GM13976 (cell line): ENCODE data around the gene VGLL4.
"Not testable (repeated sequence)": the region's sequence is repeated elsewhere in the genome, so short reads cannot be mapped to it uniquely, and the experiment has no call there.

ENCODE experiments used
- DNase-seq: peaks from one replicate; pipeline ENCODE4 v3.0.0; 2012; ENCODE audit warnings: low spot score
- CTCF ChIP-seq: IDR thresholded peaks from 2 replicates; pipeline ENCODE4 v1.5.1; 2012; ENCODE audit warnings: borderline replicate concordance, mild to moderate bottlenecking; ENCODE audit not compliant: insufficient read depth; ENCODE audit errors: extremely low read depth, missing control alignments, control extremely low read depth
- in situ Hi-C: fragments of 300-500 bp; cut with MboI; formaldehyde crosslinking; loops from one replicate; pipeline ENCODE4 v1.12.0; 2022; ENCODE audit warnings: low sequenced_read_pairs, mixed read lengths, inconsistent platforms; ENCODE audit not compliant: unreplicated experiment

VGLL4 gene

GRCh38 chr3:11530153-11530721, 113.5 kb downstream of the VGLL4 start:
- in situ Hi-C loops = no loop called here
- DNase-seq = no peak
- no peak for TF ChIP-seq CTCF

- in situ Hi-C loops = no loop called here
- no peak for DNase-seq
- TF ChIP-seq CTCF = no peak
These were observed 114.4 kb downstream of the VGLL4 start for GRCh38 chr3:11529281-11529680.

- DNase-seq, in situ Hi-C loops: not testable (repeated sequence)
These were observed 117.6 kb downstream of the VGLL4 start for GRCh38 chr3:11526121-11526520.

GRCh38 chr3:11523572-11524101, 120.1 kb downstream of the VGLL4 start:
- DNase-seq = no peak
- TF ChIP-seq CTCF = no peak
- in situ Hi-C loops = no loop called here

GRCh38 chr3:11522953-11523571, 120.7 kb downstream of the VGLL4 start:
- in situ Hi-C loops = no loop called here
- no peak for DNase-seq
- TF ChIP-seq CTCF = no peak

GRCh38 chr3:11522398-11522715, 121.4 kb downstream of the VGLL4 start:
- in situ Hi-C loops = no loop called here
- no peak for DNase-seq
- TF ChIP-seq CTCF = no peak

- no peak for TF ChIP-seq CTCF
- in situ Hi-C loops = no loop called here
- no peak for DNase-seq
These were observed 122.5 kb downstream of the VGLL4 start for GRCh38 chr3:11521167-11521566.
